ENCODE results near the gene FAIM2.

FAIM2 gene

DNA sequence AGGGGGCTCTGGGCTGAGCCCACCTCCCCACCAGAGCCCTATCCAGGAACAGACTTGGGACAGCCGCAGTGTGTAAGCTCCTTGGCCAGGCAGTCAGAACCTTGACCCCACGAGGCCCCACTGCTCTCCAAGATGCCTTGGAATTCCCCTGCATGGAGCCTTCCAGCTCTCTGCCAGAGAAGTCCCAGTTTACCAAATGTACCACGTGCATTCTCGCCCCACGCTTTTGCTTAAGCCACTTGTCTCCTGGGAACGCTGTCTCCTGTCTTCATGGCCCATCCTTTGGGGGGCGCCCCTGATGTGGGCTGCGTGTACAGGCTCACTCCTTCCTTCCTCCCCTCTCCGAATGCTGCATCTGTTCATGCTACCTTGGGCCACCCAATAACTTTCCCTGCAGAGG is 7.9 kb downstream of the FAIM2 start:
- no peak overlapping the region for H3K27ac ChIP-seq (ENCODE audit: low read length)
- no peaks in the 10 kb centered on the region for H3K9me3 ChIP-seq (ENCODE audit: insufficient read depth, low read length, severe bottlenecking)
- DNase-seq: no peak
- H3K27me3 ChIP-seq (ENCODE audit: insufficient read depth, low read length, poor library complexity): peaks cover under 1% of the 10 kb centered on the region
- no peak overlapping the region for H3K4me2 ChIP-seq (ENCODE audit: insufficient read depth, low read length)
- no peak for ATAC-seq (ENCODE audit: insufficient read depth, low read depth)
- no peak overlapping the region for H3K9ac ChIP-seq (ENCODE audit: low read depth, low read length)
- H2AFZ ChIP-seq (ENCODE audit: low read depth, low read length): no peak overlapping the region
- H3K4me3 ChIP-seq (ENCODE audit: low read depth in 1 of 2, low read length in 2 of 2): no peak overlapping the region
- H4K20me1 ChIP-seq (ENCODE audit: insufficient read depth, low read length): no peaks in the 10 kb centered on the region
- no peaks in the 10 kb centered on the region for H3K36me3 ChIP-seq (ENCODE audit: insufficient read depth, low read length)
- no peaks in the 10 kb centered on the region for H3K4me1 ChIP-seq (ENCODE audit: insufficient read depth, low read length)
- TF ChIP-seq EZH2 (IDR thresholded peaks at IDR 0.05; ENCODE audit: borderline replicate concordance, low read depth, low read length, severe bottlenecking): no peak
- TF ChIP-seq, protein P1, sequence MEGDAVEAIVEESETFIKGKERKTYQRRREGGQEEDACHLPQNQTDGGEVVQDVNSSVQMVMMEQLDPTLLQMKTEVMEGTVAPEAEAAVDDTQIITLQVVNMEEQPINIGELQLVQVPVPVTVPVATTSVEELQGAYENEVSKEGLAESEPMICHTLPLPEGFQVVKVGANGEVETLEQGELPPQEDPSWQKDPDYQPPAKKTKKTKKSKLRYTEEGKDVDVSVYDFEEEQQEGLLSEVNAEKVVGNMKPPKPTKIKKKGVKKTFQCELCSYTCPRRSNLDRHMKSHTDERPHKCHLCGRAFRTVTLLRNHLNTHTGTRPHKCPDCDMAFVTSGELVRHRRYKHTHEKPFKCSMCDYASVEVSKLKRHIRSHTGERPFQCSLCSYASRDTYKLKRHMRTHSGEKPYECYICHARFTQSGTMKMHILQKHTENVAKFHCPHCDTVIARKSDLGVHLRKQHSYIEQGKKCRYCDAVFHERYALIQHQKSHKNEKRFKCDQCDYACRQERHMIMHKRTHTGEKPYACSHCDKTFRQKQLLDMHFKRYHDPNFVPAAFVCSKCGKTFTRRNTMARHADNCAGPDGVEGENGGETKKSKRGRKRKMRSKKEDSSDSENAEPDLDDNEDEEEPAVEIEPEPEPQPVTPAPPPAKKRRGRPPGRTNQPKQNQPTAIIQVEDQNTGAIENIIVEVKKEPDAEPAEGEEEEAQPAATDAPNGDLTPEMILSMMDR (IDR thresholded peaks at IDR 0.05; ENCODE audit: borderline replicate concordance, extremely low read depth, low read length, poor library complexity, severe bottlenecking): no peak
- H3K79me2 ChIP-seq (ENCODE audit: insufficient read depth, low read length): no peaks in the 10 kb centered on the region

DNA sequence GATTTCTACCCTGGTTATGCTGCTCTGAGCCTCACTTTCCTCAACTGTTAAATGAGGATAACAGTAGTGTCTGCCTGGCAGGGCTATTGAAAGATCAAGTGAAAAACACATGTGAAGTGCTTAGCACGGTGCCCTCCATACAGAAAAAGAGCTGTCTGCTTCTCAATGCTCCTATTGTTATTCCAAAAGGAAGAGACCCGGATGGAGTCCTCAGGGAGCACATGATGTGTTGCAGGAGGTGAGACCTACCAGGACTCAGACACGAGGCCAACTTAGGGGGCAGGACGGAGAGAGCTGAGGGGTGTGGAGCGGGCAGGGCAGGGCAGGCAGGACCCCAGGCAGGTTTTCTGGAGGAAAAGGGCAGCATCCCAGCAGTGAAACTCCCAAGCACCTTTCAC is 8.9 kb downstream of the FAIM2 start:
- H3K9ac ChIP-seq (ENCODE audit: low read depth, low read length): no peak overlapping the region
- no peak overlapping the region for H3K4me3 ChIP-seq (ENCODE audit: low read depth in 1 of 2, low read length in 2 of 2)
- ATAC-seq (ENCODE audit: insufficient read depth, low read depth) (no peak), DNase-seq (no peak)
- H3K36me3 ChIP-seq (ENCODE audit: insufficient read depth, low read length): no peaks in the 10 kb centered on the region
- no peak overlapping the region for H3K27ac ChIP-seq (ENCODE audit: low read length)
- TF ChIP-seq, protein P1 (IDR thresholded peaks at IDR 0.05; ENCODE audit: borderline replicate concordance, extremely low read depth, low read length, poor library complexity, severe bottlenecking): no peak
- no peak for TF ChIP-seq EZH2 (IDR thresholded peaks at IDR 0.05; ENCODE audit: borderline replicate concordance, low read depth, low read length, severe bottlenecking)
- no peaks in the 10 kb centered on the region for H3K9me3 ChIP-seq (ENCODE audit: insufficient read depth, low read length, severe bottlenecking)
- no peak overlapping the region for H3K4me2 ChIP-seq (ENCODE audit: insufficient read depth, low read length)
- H3K79me2 ChIP-seq (ENCODE audit: insufficient read depth, low read length): no peaks in the 10 kb centered on the region
- H3K4me1 ChIP-seq (ENCODE audit: insufficient read depth, low read length): no peaks in the 10 kb centered on the region
- no peak overlapping the region for H2AFZ ChIP-seq (ENCODE audit: low read depth, low read length)
- no peaks in the 10 kb centered on the region for H4K20me1 ChIP-seq (ENCODE audit: insufficient read depth, low read length)
- H3K27me3 ChIP-seq (ENCODE audit: insufficient read depth, low read length, poor library complexity): peaks cover 2% of the 10 kb centered on the region

DNA sequence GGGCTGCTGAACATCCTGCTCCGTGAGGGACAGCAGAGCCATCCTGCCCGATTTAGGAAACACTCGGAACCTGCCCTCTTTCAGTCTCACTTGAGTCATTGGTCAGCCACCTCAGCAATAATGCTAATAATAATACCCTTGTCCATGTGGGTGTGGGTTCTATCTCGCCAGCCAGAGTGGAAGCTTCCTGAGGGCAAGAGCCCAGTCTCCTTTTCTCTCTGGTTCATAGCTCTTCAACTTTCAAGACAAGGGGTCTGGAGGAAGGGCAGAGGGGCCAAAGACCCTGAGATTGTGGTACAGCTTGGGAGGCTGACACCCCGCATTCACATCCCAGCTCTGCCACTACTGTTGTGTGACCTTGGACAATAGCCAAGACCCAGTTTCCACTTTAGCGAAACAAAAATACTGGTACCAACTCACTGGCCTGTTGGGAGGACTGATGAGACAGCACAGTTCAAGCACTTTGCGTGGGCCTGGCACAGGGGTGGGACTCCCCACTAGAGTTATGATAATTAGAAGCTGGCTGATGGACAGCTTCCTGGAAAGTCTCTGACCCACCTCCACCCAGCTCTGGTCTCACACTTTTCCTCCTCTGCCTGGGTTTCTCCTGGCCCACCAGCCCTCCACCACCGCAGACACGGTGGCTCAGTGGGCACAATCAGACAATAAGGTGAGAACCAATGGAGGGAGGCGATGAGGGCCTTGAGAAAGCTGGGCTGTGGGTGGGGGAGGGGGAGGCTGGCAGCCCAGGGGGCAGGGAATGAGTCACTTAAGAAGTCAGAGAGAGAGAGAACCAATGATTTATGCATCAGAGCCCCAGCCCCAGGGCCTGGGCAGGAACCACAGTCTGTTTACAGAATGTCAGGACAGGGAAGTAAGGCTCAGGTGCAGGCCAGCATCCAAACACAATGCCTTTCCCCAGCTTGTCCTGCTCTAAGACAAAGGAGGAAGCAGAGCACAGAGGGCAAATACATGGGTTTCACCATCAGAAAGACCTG is 9.6 kb downstream of the FAIM2 start:
- Histone ChIP-seq H3K36me3 (ENCODE audit: insufficient read depth, low read length) (no peaks in the 10 kb centered on the region), H3K27me3 (ENCODE audit: insufficient read depth, low read length, poor library complexity) (peaks cover 2% of the 10 kb centered on the region), H3K9ac (ENCODE audit: low read depth, low read length) (no peak overlapping the region), H2AFZ (ENCODE audit: low read depth, low read length) (no peak overlapping the region), H4K20me1 (ENCODE audit: insufficient read depth, low read length) (no peaks in the 10 kb centered on the region), H3K4me1 (ENCODE audit: insufficient read depth, low read length) (no peaks in the 10 kb centered on the region), H3K27ac (ENCODE audit: low read length) (no peak overlapping the region), H3K4me3 (ENCODE audit: low read depth in 1 of 2, low read length in 2 of 2) (no peak overlapping the region), H3K9me3 (ENCODE audit: insufficient read depth, low read length, severe bottlenecking) (no peaks in the 10 kb centered on the region), H3K4me2 (ENCODE audit: insufficient read depth, low read length) (no peak overlapping the region), H3K79me2 (ENCODE audit: insufficient read depth, low read length) (no peaks in the 10 kb centered on the region)
- no peak for TF ChIP-seq EZH2 (IDR thresholded peaks at IDR 0.05; ENCODE audit: borderline replicate concordance, low read depth, low read length, severe bottlenecking)
- TF ChIP-seq, protein P1 (IDR thresholded peaks at IDR 0.05; ENCODE audit: borderline replicate concordance, extremely low read depth, low read length, poor library complexity, severe bottlenecking): no peak
- DNase-seq: no peak
- ATAC-seq (ENCODE audit: insufficient read depth, low read depth): no peak
